Stimulated activated effector memory CD8-positive, alpha-beta T cell treated with anti-CD3 and anti-CD28 coated beads, Interleukin-12 subunit alpha, Interleukin-12 subunit beta, amount 100 ng/mL, for 72 hours (primary cell): Measurements from ENCODE around the gene VILL.
"Not testable (repeated sequence)": the region's sequence is repeated elsewhere in the genome, so short reads cannot be mapped to it uniquely, and the experiment has no call there.

ENCODE experiments used
- ATAC-seq: fragments of 150-1000 bp; cut with Tn5 transposase; 2 replicates; pipeline ENCODE4 v1.10.0; 2021
- DNase-seq, 2 donors: peaks; one replicate each; pipeline ENCODE4 v3.0.0; 2021 to 2022; ENCODE audit warnings: low spot score in 2 of 2
- H3K27ac Mint-ChIP-seq: one replicate; pipeline ENCODE4 v1.8.0; 2022; ENCODE audit warnings: mild to moderate bottlenecking, mixed read lengths
- H3K36me3 Mint-ChIP-seq: one replicate; pipeline ENCODE4 v1.8.0; 2022; ENCODE audit warnings: mild to moderate bottlenecking, mixed read lengths
- H3K4me1 Mint-ChIP-seq: one replicate; pipeline ENCODE4 v1.8.0; 2022; ENCODE audit warnings: mixed read lengths
- H3K4me3 Mint-ChIP-seq: one replicate; pipeline ENCODE4 v1.8.0; 2022; ENCODE audit warnings: mild to moderate bottlenecking, mixed read lengths
- H3K9me3 Mint-ChIP-seq: one replicate; pipeline ENCODE4 v1.8.0; 2022; ENCODE audit warnings: mixed read lengths

VILL gene

GRCh38 chr3:38022896-38023709 is 32.5 kb downstream of the VILL start:
- Mint-ChIP-seq H3K4me3 (peak overlapping the region; percentile 96), H3K9me3 (no peaks in the 10 kb centered on the region), H3K4me1 (peaks cover 61% of the 10 kb centered on the region), H3K27ac (peak overlapping the region; percentile 99), H3K36me3 (peaks cover 13% of the 10 kb centered on the region)
- DNase-seq (no peak), ATAC-seq (peak; percentile 3)

- no peak for ATAC-seq
- no peak for DNase-seq
- H3K36me3 Mint-ChIP-seq: peaks cover 13% of the 10 kb centered on the region
- H3K27ac Mint-ChIP-seq: no peak overlapping the region
- H3K4me1 Mint-ChIP-seq: peaks cover 64% of the 10 kb centered on the region
- no peak overlapping the region for H3K4me3 Mint-ChIP-seq
- no peaks in the 10 kb centered on the region for H3K9me3 Mint-ChIP-seq
Measured at GRCh38 chr3:38026856-38027255, 36.3 kb downstream of the VILL start.

- ATAC-seq: no peak
- H3K27ac Mint-ChIP-seq: peak overlapping the region; percentile 43
- peak overlapping the region; percentile 71 for H3K4me3 Mint-ChIP-seq
- no peak for DNase-seq
- H3K36me3 Mint-ChIP-seq: peaks cover 13% of the 10 kb centered on the region
- H3K4me1 Mint-ChIP-seq: peaks cover 58% of the 10 kb centered on the region
- H3K9me3 Mint-ChIP-seq: no peaks in the 10 kb centered on the region
Measured at GRCh38 chr3:38027466-38028465, 37.2 kb downstream of the VILL start.

GRCh38 chr3:38028621-38029361 is 38.2 kb downstream of the VILL start:
- H3K27ac Mint-ChIP-seq: peak overlapping the region; percentile 43
- DNase-seq (no peak), ATAC-seq (no peak)
- H3K4me3 Mint-ChIP-seq: peak overlapping the region; percentile 71
- peaks cover 54% of the 10 kb centered on the region for H3K4me1 Mint-ChIP-seq
- H3K9me3 Mint-ChIP-seq: no peaks in the 10 kb centered on the region
- peaks cover 13% of the 10 kb centered on the region for H3K36me3 Mint-ChIP-seq

- Mint-ChIP-seq H3K27ac (peak within 1 kb of the TSS; percentile 56), H3K4me1 (peaks cover 47% of the 10 kb centered on the region), H3K36me3 (peaks cover 6% of the 10 kb centered on the region), H3K4me3 (peak within 1 kb of the TSS; percentile 71), H3K9me3 (no peaks in the 10 kb centered on the region)
- ATAC-seq (no peak), DNase-seq (no peak)
Measured at GRCh38 chr3:38029400-38030125, 39.0 kb downstream of the VILL start, which contains the start of gene PLCD1. Gene PLCD1 (minus strand): TSS chr3:38029642. CDS start chr3:38029539, 103 bp downstream.

GRCh38 chr3:38030126-38031021 is 39.8 kb downstream of the VILL start:
- H3K27ac Mint-ChIP-seq: peak overlapping the region; percentile 94
- peaks cover 39% of the 10 kb centered on the region for H3K4me1 Mint-ChIP-seq
- H3K4me3 Mint-ChIP-seq: peak overlapping the region; percentile 71
- no peaks in the 10 kb centered on the region for H3K36me3 Mint-ChIP-seq
- DNase-seq: no peak
- H3K9me3 Mint-ChIP-seq: no peaks in the 10 kb centered on the region
- ATAC-seq: peak; percentile 6

- H3K36me3 Mint-ChIP-seq: peaks cover 1% of the 10 kb centered on the region
- H3K4me3 Mint-ChIP-seq: peak overlapping the region; percentile 71
- H3K4me1 Mint-ChIP-seq: peaks cover 32% of the 10 kb centered on the region
- ATAC-seq: peak; percentile 91
- peak in 1 of 2 donors; percentile 67 for DNase-seq
- no peaks in the 10 kb centered on the region for H3K9me3 Mint-ChIP-seq
- H3K27ac Mint-ChIP-seq: peak overlapping the region; percentile 94
Measured at GRCh38 chr3:38031022-38031994, 40.7 kb downstream of the VILL start.

- Mint-ChIP-seq H3K4me1 (peaks cover 42% of the 10 kb centered on the region), H3K9me3 (no peaks in the 10 kb centered on the region), H3K4me3 (no peak overlapping the region), H3K27ac (no peak overlapping the region), H3K36me3 (peaks cover 7% of the 10 kb centered on the region)
- ATAC-seq: no peak
- DNase-seq: no peak
Measured at GRCh38 chr3:38032328-38032865, 41.8 kb downstream of the VILL start.

- not testable (repeated sequence) for H3K9me3 Mint-ChIP-seq, H3K27ac Mint-ChIP-seq
Measured at GRCh38 chr3:38033586-38033985, 43.0 kb downstream of the VILL start.

GRCh38 chr3:38034335-38034734 is 43.7 kb downstream of the VILL start:
- H3K27ac Mint-ChIP-seq, DNase-seq, H3K4me3 Mint-ChIP-seq, ATAC-seq, H3K9me3 Mint-ChIP-seq: not testable (repeated sequence)
- H3K4me1 Mint-ChIP-seq: peaks cover 52% of the 10 kb centered on the region
- H3K36me3 Mint-ChIP-seq: peaks cover 23% of the 10 kb centered on the region

More at GRCh38 chr3:38033586-38033985, 43.0 kb downstream of the VILL start:
- Mint-ChIP-seq H3K36me3 (peaks cover 16% of the 10 kb centered on the region), H3K4me1 (peaks cover 48% of the 10 kb centered on the region)
- not testable (repeated sequence) for ATAC-seq, DNase-seq, H3K4me3 Mint-ChIP-seq

GRCh38 chr3:38036286-38036685 is 45.7 kb downstream of the VILL start:
- H3K4me3 Mint-ChIP-seq: no peak overlapping the region

GRCh38 chr3:38036906-38037305 is 46.3 kb downstream of the VILL start:
- H3K4me1 Mint-ChIP-seq: peaks cover 50% of the 10 kb centered on the region
- ATAC-seq: no peak
- H3K4me3 Mint-ChIP-seq: no peak overlapping the region
- H3K36me3 Mint-ChIP-seq: peaks cover 23% of the 10 kb centered on the region
- DNase-seq: no peak
- H3K9me3 Mint-ChIP-seq: peaks cover 7% of the 10 kb centered on the region
- H3K27ac Mint-ChIP-seq: peak overlapping the region; percentile 95

More at GRCh38 chr3:38036286-38036685, 45.7 kb downstream of the VILL start:
- Mint-ChIP-seq H3K36me3 (peaks cover 23% of the 10 kb centered on the region), H3K9me3 (peaks cover 7% of the 10 kb centered on the region), H3K27ac (peak overlapping the region; percentile 79), H3K4me1 (peaks cover 56% of the 10 kb centered on the region)
- DNase-seq (no peak), ATAC-seq (no peak)
